HCT116 (cell line): ENCODE results near the gene RBM42. TPM values are rescaled to one million over a fixed set of nuclear protein-coding genes. Genes with fewer than 3 reads are reported as not detected.

ENCODE experiments used
- ATAC-seq: fragments of 200-7000 bp; cut with Tn5 transposase; 2 replicates; pipeline ENCODE4 v1.9.1; 2020; ENCODE audit warnings: mild to moderate bottlenecking, moderate library complexity
- BruUV-seq: library from RNA; stranded (reverse); fragments of 400-500 nt; replicated peaks from 2 replicates; lab custom pipeline; 2021; lab: Mats Ljungman, UMichigan
- CTCF ChIA-PET: fragments of 300-600 bp; sonication (Branson Sonifier 250); formaldehyde crosslinking; loops from one replicate; lab custom pipeline; 2021; ENCODE audit warnings: antibody characterized with exemption; lab: Charles Lee
- POLR2A ChIA-PET: fragments of 300-600, 350-600 bp; sonication (Branson Sonifier 250); formaldehyde crosslinking; loops from one replicate; lab custom pipeline; 2021; ENCODE audit warnings: antibody characterized with exemption; lab: Charles Lee
- RAD21 ChIA-PET, 2 experiments: fragments of 300-600 bp; sonication (Branson Sonifier 250); formaldehyde crosslinking; loops; one replicate each; lab custom pipeline; 2023; ENCODE audit warnings: low total read pairs in 2 of 2; ENCODE audit not compliant: uncharacterized antibody in 2 of 2, unreplicated experiment in 2 of 2, low non-redundant PET in 1 of 2; lab: Charles Lee
- DNase-seq: peaks from one replicate; pipeline ENCODE4 v3.0.0-alpha.2; 2010; ENCODE audit warnings: low read depth, low spot score
- H2AFZ ChIP-seq: fragments of 200-600 bp; shearing (Covaris generic), sonication (generic); 2 replicates; pipeline ENCODE4 v1.6.1; 2017; ENCODE audit warnings: low read depth, mixed run types, mixed read lengths, antibody characterized with exemption, low read length; ENCODE audit not compliant: poor library complexity, severe bottlenecking
- H3K27ac ChIP-seq: 2 replicates; pipeline ENCODE4 v1.5.1; 2012; ENCODE audit warnings: low read depth, low read length
- H3K27me3 ChIP-seq: fragments of 200-600 bp; sonication (generic); 2 replicates; pipeline ENCODE4 v1.6.1; 2016; ENCODE audit warnings: mixed run types, low read length, mixed read lengths; ENCODE audit not compliant: insufficient read depth
- H3K36me3 ChIP-seq, 2 experiments: fragments of 200-500 bp in 1 of 2; fragments of 200-600 bp in 1 of 2; sonication (Bioruptor generic) in 1 of 2; sonication (generic) in 1 of 2; 2 replicates each; pipeline versions ENCODE4 v1.5.1 to v1.6.1; 2014 to 2016; ENCODE audit warnings: low read length in 2 of 2, inconsistent platforms in 1 of 2, mixed read lengths in 1 of 2, mixed run types in 1 of 2; ENCODE audit not compliant: insufficient read depth in 2 of 2, control insufficient read depth in 1 of 2
- H3K4me1 ChIP-seq, 2 experiments: fragments of 200-600 bp in 1 of 2; sonication (generic) in 1 of 2; 2 replicates each; pipeline versions ENCODE4 v1.5.1 to v1.6.1; 2012 to 2017; ENCODE audit warnings: low read length in 2 of 2, inconsistent platforms in 1 of 2, mild to moderate bottlenecking in 1 of 2, mixed read lengths in 1 of 2, mixed run types in 1 of 2, moderate library complexity in 1 of 2; ENCODE audit not compliant: insufficient read depth in 2 of 2, control insufficient read depth in 1 of 2
- H3K4me2 ChIP-seq: fragments of 200-600 bp; sonication (generic); 2 replicates; pipeline ENCODE4 v1.6.1; 2017; ENCODE audit warnings: mixed run types, low read length, mixed read lengths
- H3K4me3 ChIP-seq, 2 experiments: fragments of 200-600 bp in 1 of 2; sonication (generic) in 1 of 2; replicated peaks in 1 of 2; 2 replicates each; pipeline ENCODE4 v1.5.1; 2011 to 2016; ENCODE audit warnings: low read length in 2 of 2, control low read depth in 1 of 2, low read depth in 1 of 2, mild to moderate bottlenecking in 1 of 2, mixed read lengths in 1 of 2, mixed run types in 1 of 2
- H3K79me2 ChIP-seq: fragments of 200-600 bp; sonication (generic); 2 replicates; pipeline ENCODE4 v1.6.1; 2017; ENCODE audit warnings: mild to moderate bottlenecking, mixed run types, low read length, moderate library complexity, mixed read lengths; ENCODE audit not compliant: insufficient read depth
- H3K9ac ChIP-seq: fragments of 200-600 bp; sonication (generic); 2 replicates; pipeline ENCODE4 v1.6.1; 2016; ENCODE audit warnings: low read length, mixed read lengths
- H3K9me2 ChIP-seq: fragments of 200-600 bp; sonication (generic), shearing (Covaris generic); 2 replicates; pipeline ENCODE4 v1.6.1; 2017; ENCODE audit warnings: mixed run types, mild to moderate bottlenecking, moderate library complexity; ENCODE audit not compliant: insufficient read depth
- H3K9me3 ChIP-seq, 2 experiments: fragments of 200-500 bp in 1 of 2; fragments of 200-600 bp in 1 of 2; sonication (Bioruptor generic) in 1 of 2; sonication (generic) in 1 of 2; 2 replicates each; pipeline ENCODE4 v1.6.1; 2014 to 2017; ENCODE audit warnings: low read length in 2 of 2, mixed read lengths in 2 of 2, inconsistent platforms in 1 of 2, low read depth in 1 of 2, mild to moderate bottlenecking in 1 of 2, mixed run types in 1 of 2, moderate library complexity in 1 of 2; ENCODE audit not compliant: control insufficient read depth in 1 of 2, insufficient read depth in 1 of 2
- H4K20me1 ChIP-seq: fragments of 200-600 bp; sonication (generic), shearing (Covaris generic); 2 replicates; pipeline ENCODE4 v1.6.1; 2017; ENCODE audit warnings: mixed run types, mild to moderate bottlenecking, moderate library complexity; ENCODE audit not compliant: insufficient read depth
- CEBPB ChIP-seq: IDR thresholded peaks from 2 replicates; pipeline ENCODE4 v1.6.1; 2012; ENCODE audit warnings: low read depth
- EGR1 ChIP-seq: IDR thresholded peaks from 2 replicates; pipeline ENCODE4 v1.6.1; 2012; ENCODE audit warnings: low read depth
- ELF1 ChIP-seq: IDR thresholded peaks from 2 replicates; pipeline ENCODE4 v1.6.1; 2012; ENCODE audit warnings: low read depth, borderline replicate concordance
- EZH2phosphoT487 ChIP-seq: fragments of 200-600 bp; IDR thresholded peaks from 2 replicates; pipeline ENCODE4 v1.6.1; 2018; ENCODE audit warnings: antibody characterized with exemption, borderline replicate concordance
- FOSL1 ChIP-seq: IDR thresholded peaks from 2 replicates; pipeline ENCODE4 v1.6.1; 2012; ENCODE audit warnings: low read depth
- RAD21 ChIP-seq: IDR thresholded peaks from 2 replicates; pipeline ENCODE4 v1.6.1; 2012; ENCODE audit warnings: low read depth, mild to moderate bottlenecking
- ZNF274 ChIP-seq: fragments of 200-500 bp; sonication (Bioruptor generic); IDR thresholded peaks from 2 replicates; pipeline ENCODE4 v1.6.1; 2014; ENCODE audit warnings: mild to moderate bottlenecking, low read depth, low read length, inconsistent platforms
- intact Hi-C: fragments of 100-400 bp; cut with micrococcal nuclease; formaldehyde crosslinking; loops from 2 replicates; pipeline ENCODE4 v1.10.0; 2022
- total RNA-seq: library from RNA; stranded (reverse); gene quantifications from one replicate; pipeline ENCODE4 v1.2.1, GENCODE V29; 2021; ENCODE audit not compliant: unreplicated experiment
- TF ChIP-seq, protein P1 (sequence below): IDR thresholded peaks from 2 replicates; pipeline ENCODE4 v1.6.1; 2011; ENCODE audit warnings: mild to moderate bottlenecking, low read length, moderate library complexity; ENCODE audit not compliant: insufficient replicate concordance; ENCODE audit errors: extremely low read depth

The RBM42 gene
- total RNA-seq, 1 experiment from 2014 or later, result 87.2 TPM

DNA sequence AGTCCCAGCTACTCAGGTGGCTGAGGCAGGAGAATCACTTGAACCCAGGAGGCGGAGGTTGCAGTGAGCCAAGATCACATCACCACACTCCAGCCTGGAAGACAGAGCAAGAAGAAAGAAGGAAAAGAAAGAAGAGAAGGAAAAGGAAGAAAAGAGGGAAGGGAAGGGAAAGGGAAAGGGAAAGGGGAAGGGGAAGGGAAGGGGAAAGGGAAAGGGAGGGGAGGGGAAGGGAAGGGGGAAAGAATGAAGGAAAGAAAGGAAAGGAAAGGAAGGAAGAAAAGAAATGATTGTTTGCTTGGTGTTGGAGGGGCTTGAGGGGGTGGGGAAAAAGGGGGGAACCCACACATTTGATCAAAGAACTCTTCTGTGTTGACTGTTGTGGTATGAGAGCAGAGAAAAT lies 32.9 kb upstream of the RBM42 start:
- no peaks in the 10 kb centered on the region for H3K36me3 ChIP-seq
- ChIA-PET POLR2A (no interaction called here), CTCF (no interaction called here), RAD21 (no interaction called here)
- intact Hi-C loops, result no loop called here
- H3K4me3 ChIP-seq, result no peak overlapping the region
- H3K4me2 ChIP-seq, result no peak overlapping the region
- H3K9ac ChIP-seq, result no peak overlapping the region
- H3K27me3 ChIP-seq, result no peaks in the 10 kb centered on the region
- H3K4me1 ChIP-seq, result peaks cover 2 to 14% of the 10 kb centered on the region in 2 experiments; a peak in 3 of 4 replicates
- H4K20me1 ChIP-seq, result no peaks in the 10 kb centered on the region
- H2AFZ ChIP-seq, result no peak overlapping the region
- no TSS peak for BruUV-seq
- no peaks in the 10 kb centered on the region for H3K9me3 ChIP-seq
- H3K27ac ChIP-seq, result no peak overlapping the region
- DNase-seq, result no peak
- no peaks in the 10 kb centered on the region for H3K79me2 ChIP-seq
- H3K9me2 ChIP-seq, result no peaks in the 10 kb centered on the region
- no peak for ATAC-seq
- no peak for TF ChIP-seq CEBPB
- no peak for TF ChIP-seq ZNF274
- no peak for TF ChIP-seq EGR1
- no peak for TF ChIP-seq FOSL1
- no peak for TF ChIP-seq ELF1
- TF ChIP-seq EZH2phosphoT487, result no peak
- TF ChIP-seq, protein P1, sequence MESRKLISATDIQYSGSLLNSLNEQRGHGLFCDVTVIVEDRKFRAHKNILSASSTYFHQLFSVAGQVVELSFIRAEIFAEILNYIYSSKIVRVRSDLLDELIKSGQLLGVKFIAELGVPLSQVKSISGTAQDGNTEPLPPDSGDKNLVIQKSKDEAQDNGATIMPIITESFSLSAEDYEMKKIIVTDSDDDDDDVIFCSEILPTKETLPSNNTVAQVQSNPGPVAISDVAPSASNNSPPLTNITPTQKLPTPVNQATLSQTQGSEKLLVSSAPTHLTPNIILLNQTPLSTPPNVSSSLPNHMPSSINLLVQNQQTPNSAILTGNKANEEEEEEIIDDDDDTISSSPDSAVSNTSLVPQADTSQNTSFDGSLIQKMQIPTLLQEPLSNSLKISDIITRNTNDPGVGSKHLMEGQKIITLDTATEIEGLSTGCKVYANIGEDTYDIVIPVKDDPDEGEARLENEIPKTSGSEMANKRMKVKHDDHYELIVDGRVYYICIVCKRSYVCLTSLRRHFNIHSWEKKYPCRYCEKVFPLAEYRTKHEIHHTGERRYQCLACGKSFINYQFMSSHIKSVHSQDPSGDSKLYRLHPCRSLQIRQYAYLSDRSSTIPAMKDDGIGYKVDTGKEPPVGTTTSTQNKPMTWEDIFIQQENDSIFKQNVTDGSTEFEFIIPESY, result no peak
- TF ChIP-seq RAD21, result no peak
- TF ChIP-seq, all 23 proteins: peak for 0
